ENCODE results near the gene OBI1. TPM values are rescaled to one million over a fixed set of nuclear protein-coding genes. Genes with fewer than 3 reads are reported as not detected.

OBI1 gene
- total and polyA plus RNA-seq, 4 donors: 2.7 to 16.5 (median 6.6) TPM

DNA sequence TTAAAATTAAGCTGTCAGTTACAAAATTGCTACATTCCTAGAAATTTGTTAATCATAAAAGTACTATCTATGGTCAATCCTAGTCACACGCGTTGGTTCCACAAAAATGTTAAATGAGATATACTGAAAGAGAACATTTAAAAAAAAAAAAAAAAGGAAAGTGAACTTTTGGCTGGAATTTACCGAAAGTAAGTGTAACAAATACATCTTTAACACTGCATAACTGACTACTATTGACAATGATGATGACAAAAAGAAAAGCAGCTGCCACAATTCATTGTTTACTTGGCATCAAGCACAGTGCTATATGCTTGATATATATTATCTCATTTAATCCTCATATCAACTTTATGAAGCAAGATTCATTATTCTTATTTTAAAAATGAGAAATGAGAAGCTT is 35.8 kb downstream of the OBI1 start:
- Histone ChIP-seq H3K27ac (ENCODE audit: low read depth in 1 of 2, low read length in 1 of 2) (no peak overlapping the region), H3K4me1 (ENCODE audit: control insufficient read depth in 5 of 5, insufficient read depth in 5 of 5, low read length in 5 of 5) (no peaks in the 10 kb centered on the region), H3K27me3 (ENCODE audit: control insufficient read depth in 3 of 3, insufficient read depth in 3 of 3, low read length in 2 of 3) (no peaks in the 10 kb centered on the region), H3K9ac (ENCODE audit: insufficient read depth in 1 of 2, low read length in 2 of 2) (no peak overlapping the region), H3K36me3 (ENCODE audit: control insufficient read depth in 4 of 4, insufficient read depth in 4 of 4, low read length in 4 of 4) (peaks cover 0 to 6% (median 3%) of the 10 kb centered on the region in 4 donors), H3K9me3 (ENCODE audit: control insufficient read depth in 4 of 4, insufficient read depth in 3 of 4, low read length in 3 of 4) (no peaks in the 10 kb centered on the region), H3K4me3 (no peak overlapping the region)
- WGBS, 2 donors: 95 to 99% methylated on average over 3 of the region's 3 CpGs
- no peak for DNase-seq
- TF ChIP-seq, protein P1, sequence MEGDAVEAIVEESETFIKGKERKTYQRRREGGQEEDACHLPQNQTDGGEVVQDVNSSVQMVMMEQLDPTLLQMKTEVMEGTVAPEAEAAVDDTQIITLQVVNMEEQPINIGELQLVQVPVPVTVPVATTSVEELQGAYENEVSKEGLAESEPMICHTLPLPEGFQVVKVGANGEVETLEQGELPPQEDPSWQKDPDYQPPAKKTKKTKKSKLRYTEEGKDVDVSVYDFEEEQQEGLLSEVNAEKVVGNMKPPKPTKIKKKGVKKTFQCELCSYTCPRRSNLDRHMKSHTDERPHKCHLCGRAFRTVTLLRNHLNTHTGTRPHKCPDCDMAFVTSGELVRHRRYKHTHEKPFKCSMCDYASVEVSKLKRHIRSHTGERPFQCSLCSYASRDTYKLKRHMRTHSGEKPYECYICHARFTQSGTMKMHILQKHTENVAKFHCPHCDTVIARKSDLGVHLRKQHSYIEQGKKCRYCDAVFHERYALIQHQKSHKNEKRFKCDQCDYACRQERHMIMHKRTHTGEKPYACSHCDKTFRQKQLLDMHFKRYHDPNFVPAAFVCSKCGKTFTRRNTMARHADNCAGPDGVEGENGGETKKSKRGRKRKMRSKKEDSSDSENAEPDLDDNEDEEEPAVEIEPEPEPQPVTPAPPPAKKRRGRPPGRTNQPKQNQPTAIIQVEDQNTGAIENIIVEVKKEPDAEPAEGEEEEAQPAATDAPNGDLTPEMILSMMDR (IDR thresholded peaks at IDR 0.05; ENCODE audit: control extremely low read depth, extremely low read depth): no peak
- no peak for ATAC-seq (ENCODE audit: insufficient read depth, low FRiP score)

- no peaks in the 10 kb centered on the region for H3K4me1 ChIP-seq (ENCODE audit: control insufficient read depth in 5 of 5, insufficient read depth in 5 of 5, low read length in 5 of 5)
- no peak overlapping the region for H3K4me3 ChIP-seq
- peaks cover 2 to 9% (median 8%) of the 10 kb centered on the region in 4 donors for H3K36me3 ChIP-seq (ENCODE audit: control insufficient read depth in 4 of 4, insufficient read depth in 4 of 4, low read length in 4 of 4)
- DNase-seq: no peak
- ATAC-seq (ENCODE audit: insufficient read depth, low FRiP score): no peak
- TF ChIP-seq, protein P1 (IDR thresholded peaks at IDR 0.05; ENCODE audit: control extremely low read depth, extremely low read depth): no peak
- no peak overlapping the region for H3K9ac ChIP-seq (ENCODE audit: insufficient read depth in 1 of 2, low read length in 2 of 2)
- H3K9me3 ChIP-seq (ENCODE audit: control insufficient read depth in 4 of 4, insufficient read depth in 3 of 4, low read length in 3 of 4): peaks cover 0 to 2% (median 0%) of the 10 kb centered on the region in 4 donors
- H3K27ac ChIP-seq (ENCODE audit: low read depth in 1 of 2, low read length in 1 of 2): no peak overlapping the region
- no peaks in the 10 kb centered on the region for H3K27me3 ChIP-seq (ENCODE audit: control insufficient read depth in 3 of 3, insufficient read depth in 3 of 3, low read length in 2 of 3)
- 95% methylated on average over 2 of the region's 2 CpGs for WGBS, 2 donors
These were observed 38.0 kb downstream of the OBI1 start for GRCh38 chr13:78620936-78621470.

- DNase-seq: no peak
- Histone ChIP-seq H3K36me3 (ENCODE audit: control insufficient read depth in 4 of 4, insufficient read depth in 4 of 4, low read length in 4 of 4) (peaks cover 0 to 21% (median 4%) of the 10 kb centered on the region in 4 donors), H3K4me3 (no peak overlapping the region), H3K27ac (ENCODE audit: low read depth in 1 of 2, low read length in 1 of 2) (no peak overlapping the region), H3K27me3 (ENCODE audit: control insufficient read depth in 3 of 3, insufficient read depth in 3 of 3, low read length in 2 of 3) (no peaks in the 10 kb centered on the region), H3K4me1 (ENCODE audit: control insufficient read depth in 5 of 5, insufficient read depth in 5 of 5, low read length in 5 of 5) (no peaks in the 10 kb centered on the region), H3K9ac (ENCODE audit: insufficient read depth in 1 of 2, low read length in 2 of 2) (no peak overlapping the region), H3K9me3 (ENCODE audit: control insufficient read depth in 4 of 4, insufficient read depth in 3 of 4, low read length in 3 of 4) (peaks cover 0 to 2% (median 0%) of the 10 kb centered on the region in 4 donors)
- TF ChIP-seq, protein P1 (IDR thresholded peaks at IDR 0.05; ENCODE audit: control extremely low read depth, extremely low read depth): no peak
- no peak for ATAC-seq (ENCODE audit: insufficient read depth, low FRiP score)
- 95 to 97% methylated on average over 1 of the region's 1 CpG for WGBS, 2 donors
These were observed 40.5 kb downstream of the OBI1 start for GRCh38 chr13:78618411-78618810.

DNA sequence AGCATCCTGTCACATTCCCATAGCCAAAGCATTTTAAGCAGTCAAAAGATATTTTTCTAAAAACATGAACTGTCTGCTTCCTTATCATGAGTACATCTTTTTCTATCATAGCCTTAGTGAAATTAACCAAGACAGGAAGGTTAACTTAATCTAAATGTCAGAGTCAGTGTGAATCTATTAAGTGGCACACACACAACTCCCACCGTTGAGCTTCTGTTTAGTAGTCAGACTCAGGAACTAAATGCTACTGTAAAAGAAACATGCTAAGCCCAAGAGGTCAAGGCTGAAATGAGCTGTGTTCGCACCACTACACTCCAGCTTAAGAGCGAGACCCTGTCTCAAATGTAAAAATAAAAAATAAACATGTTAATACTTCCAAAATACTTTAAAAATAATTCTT is 47.9 kb downstream of the OBI1 start:
- TF ChIP-seq, protein P1 (IDR thresholded peaks at IDR 0.05; ENCODE audit: control extremely low read depth, extremely low read depth): no peak
- no peak overlapping the region for H3K27ac ChIP-seq (ENCODE audit: low read depth in 1 of 2, low read length in 1 of 2)
- peaks cover 0 to 60% (median 47%) of the 10 kb centered on the region in 3 donors for H3K27me3 ChIP-seq (ENCODE audit: control insufficient read depth in 3 of 3, insufficient read depth in 3 of 3, low read length in 2 of 3)
- H3K9ac ChIP-seq (ENCODE audit: insufficient read depth in 1 of 2, low read length in 2 of 2): no peak overlapping the region
- peaks cover 0 to 12% (median 2%) of the 10 kb centered on the region in 4 donors for H3K36me3 ChIP-seq (ENCODE audit: control insufficient read depth in 4 of 4, insufficient read depth in 4 of 4, low read length in 4 of 4)
- 64 to 67% methylated on average over 3 of the region's 3 CpGs for WGBS, 2 donors
- no peak overlapping the region for H3K4me3 ChIP-seq
- DNase-seq: no peak
- H3K4me1 ChIP-seq (ENCODE audit: control insufficient read depth in 5 of 5, insufficient read depth in 5 of 5, low read length in 5 of 5): peaks cover 0 to 37% (median 5%) of the 10 kb centered on the region in 5 donors
- no peak for ATAC-seq (ENCODE audit: insufficient read depth, low FRiP score)
- H3K9me3 ChIP-seq (ENCODE audit: control insufficient read depth in 4 of 4, insufficient read depth in 3 of 4, low read length in 3 of 4): peaks cover 0 to 4% (median 0%) of the 10 kb centered on the region in 4 donors
